GM08714 (cell line): Measurements from ENCODE around the gene SPATA45.
"Not testable (repeated sequence)": the region's sequence is repeated elsewhere in the genome, so short reads cannot be mapped to it uniquely, and the experiment has no call there.

Source experiments
- H3K4me3 ChIP-seq: fragments of 200-500 bp; sonication (Bioruptor generic); 2 replicates; pipeline ENCODE4 v1.5.1; 2014; ENCODE audit warnings: mild to moderate bottlenecking, low read length, inconsistent platforms
- ZNF274 ChIP-seq: IDR thresholded peaks from 2 replicates; pipeline ENCODE4 v1.6.1; 2012; ENCODE audit warnings: mild to moderate bottlenecking, low read depth, low read length

Gene SPATA45

DNA sequence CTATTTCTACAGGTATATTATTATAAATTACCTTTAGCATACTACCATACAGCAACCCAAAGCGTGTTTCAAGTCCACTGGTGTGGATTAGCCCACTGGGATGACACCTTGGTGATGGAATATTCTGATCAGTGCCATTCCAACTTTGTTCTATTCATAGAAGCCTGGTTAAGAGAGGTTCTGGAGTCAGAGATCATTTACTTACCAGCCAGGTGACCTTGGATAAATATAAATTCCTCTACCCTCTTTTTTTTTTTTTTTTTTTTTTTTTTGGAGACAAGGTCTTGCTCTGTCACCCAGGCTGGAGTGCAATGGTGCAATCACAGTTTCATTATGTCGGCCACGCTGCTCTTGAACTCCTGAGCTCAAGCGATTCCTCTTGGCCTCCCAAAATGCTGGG lies at the start of gene SPATA45:
Gene SPATA45 (minus strand): TSS at position 101 of the 400 bp plus-strand sequence. CDS start 11,500 bp downstream, outside the sequence.
- no peak within 1 kb of the TSS for H3K4me3 ChIP-seq
- TF ChIP-seq ZNF274, result no peak

DNA sequence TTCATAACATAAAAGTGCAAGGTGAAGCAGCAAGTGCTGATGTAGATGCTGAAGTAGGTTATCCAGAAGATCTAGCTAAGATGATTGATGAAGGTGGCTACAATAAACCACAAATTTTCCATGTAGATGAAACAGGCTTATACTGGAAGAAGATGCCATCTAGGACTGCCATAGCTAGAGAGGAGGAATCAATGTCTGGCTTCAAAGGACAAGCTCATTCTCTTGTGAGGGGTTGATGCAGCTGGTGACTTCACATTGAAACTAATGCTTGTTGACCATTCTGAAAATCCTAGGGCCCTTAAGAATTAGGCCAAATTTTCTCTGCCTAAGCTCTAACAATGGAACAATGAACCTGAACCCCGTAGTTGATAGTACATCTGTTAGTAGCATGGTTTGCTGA lies 44.7 kb upstream of the SPATA45 start:
- TF ChIP-seq ZNF274, result no peak
- no peak overlapping the region for H3K4me3 ChIP-seq

DNA sequence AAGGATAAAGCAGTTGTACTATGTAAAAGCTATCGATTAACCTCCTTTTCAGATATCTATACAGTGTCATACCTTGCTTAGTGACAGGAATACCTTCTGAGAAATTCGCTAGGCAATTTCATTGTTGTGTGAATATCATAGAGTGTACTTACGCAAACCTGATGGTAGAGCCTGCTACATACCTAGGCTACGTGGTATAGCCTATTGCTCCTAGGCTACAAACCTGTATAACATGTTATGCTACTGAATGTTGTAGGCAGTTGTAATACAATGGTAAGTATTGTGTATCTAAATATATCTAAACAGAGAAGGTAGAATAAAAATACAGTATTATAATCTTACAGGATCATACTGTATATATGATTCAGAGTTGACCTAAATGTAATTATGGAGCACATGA lies 37.1 kb upstream of the SPATA45 start:
- no peak for TF ChIP-seq ZNF274
- H3K4me3 ChIP-seq, result no peak overlapping the region

DNA sequence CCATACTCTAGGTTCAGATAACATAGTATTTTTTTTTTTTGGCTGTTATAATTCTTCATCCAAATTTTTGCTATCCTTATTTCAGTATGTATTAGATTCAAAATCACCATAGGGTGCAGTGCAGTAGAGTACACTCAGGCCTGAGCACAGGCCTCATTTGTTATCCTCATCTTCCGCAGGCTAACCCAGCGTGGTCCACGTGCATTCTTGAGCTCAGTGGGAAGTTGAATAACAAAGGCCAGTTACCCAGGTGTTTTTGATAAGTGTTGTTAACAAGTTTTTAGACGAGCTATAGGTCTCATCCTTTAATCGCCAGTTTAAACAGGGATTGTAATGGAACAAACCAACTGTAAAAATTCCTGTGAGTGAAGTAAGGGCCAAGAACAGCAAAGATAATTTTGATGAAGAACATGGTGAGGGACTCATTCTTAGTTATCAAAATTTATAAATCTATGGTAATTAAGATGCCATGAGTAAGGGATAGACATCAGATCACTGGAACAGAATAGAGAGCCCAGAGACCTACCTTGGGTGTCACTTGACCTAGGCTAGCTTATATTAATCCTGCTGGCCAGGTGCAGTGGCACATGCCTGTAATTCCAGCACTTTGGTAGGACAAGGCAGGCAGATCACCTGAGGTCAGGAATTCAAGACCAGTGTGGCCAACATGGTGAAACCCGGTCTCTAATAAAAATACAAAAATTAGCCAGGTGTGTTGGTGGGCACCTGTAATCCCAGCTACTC lies 32.7 kb upstream of the SPATA45 start:
- no peak for TF ChIP-seq ZNF274
- no peak overlapping the region for H3K4me3 ChIP-seq

DNA sequence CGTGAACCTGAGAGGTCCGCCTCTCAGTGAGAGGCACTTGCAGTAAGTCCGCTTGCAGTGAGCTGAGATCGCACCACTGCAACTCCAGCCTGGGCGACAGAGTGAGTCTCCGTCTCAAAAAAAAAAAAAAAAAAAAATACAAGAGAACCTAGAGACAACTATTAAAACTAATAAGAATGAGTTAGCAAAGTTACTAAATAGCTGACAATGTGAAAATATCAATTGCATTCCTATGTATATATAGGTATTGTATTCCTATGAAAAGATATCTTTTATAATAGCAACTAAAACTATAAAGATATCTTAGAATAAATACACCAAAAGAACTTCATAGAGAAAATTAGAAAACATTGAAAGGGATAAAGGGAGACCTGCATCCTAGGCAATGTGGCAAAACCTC lies 31.0 kb upstream of the SPATA45 start:
- no peak for TF ChIP-seq ZNF274
- no peak overlapping the region for H3K4me3 ChIP-seq

DNA sequence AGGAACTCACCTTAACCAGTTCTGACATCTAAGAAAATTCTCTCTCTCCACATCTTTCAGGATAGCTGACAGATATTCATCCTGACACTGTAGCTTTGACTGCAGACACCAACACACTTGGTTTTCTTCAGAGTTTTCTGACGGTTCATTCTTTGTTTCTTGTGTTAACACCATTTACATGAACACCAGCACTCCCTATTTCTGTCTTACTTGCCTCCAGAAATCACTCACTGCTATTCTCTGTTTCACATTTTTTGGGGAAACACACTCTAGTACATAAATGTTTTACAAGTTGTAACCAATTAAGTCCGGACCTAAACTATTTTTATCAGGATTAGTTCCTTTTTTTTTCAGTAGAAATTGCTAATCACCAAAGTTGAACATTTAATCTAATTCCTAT lies 26.1 kb upstream of the SPATA45 start:
- no peak overlapping the region for H3K4me3 ChIP-seq
- TF ChIP-seq ZNF274, result no peak

DNA sequence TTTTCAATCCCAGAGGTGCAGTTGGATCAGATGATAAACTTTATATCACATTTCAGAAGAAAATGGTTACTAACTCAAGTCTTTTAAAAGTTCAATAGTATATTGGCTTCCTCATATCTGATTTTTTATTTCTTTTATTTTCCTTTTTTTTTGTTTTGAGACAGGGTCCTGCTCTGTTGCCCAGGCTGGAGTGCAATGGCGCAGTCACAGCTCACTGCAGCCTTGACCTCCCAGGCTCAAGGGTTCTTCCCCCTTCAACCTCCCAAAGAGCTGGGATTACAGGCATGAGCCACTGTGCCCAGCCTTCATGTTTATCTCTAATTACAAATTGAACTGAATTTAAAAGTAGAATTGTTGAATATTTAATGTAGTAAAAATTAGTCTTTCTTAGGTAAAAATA lies 24.5 kb upstream of the SPATA45 start:
- no peak for TF ChIP-seq ZNF274
- H3K4me3 ChIP-seq, result no peak overlapping the region

DNA sequence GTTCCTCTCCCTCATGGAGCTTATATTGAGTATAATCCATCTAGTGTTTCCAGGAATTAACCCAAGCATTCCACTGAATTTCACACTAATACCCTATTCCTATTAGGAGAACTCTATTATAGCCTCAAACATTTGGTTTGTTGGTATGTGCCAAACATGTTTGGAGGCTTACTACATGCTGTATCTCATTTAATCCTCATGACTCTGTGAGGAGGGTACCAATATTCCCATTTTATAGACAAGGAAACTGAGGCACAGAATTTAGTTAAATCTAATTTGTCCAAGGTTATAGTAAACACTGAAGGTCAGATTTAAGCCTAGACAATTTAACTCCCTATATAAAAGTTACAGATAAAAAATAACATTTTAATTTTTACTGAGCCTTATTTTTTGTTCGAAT lies 19.7 kb upstream of the SPATA45 start:
- no peak for TF ChIP-seq ZNF274
- H3K4me3 ChIP-seq, result no peak overlapping the region

DNA sequence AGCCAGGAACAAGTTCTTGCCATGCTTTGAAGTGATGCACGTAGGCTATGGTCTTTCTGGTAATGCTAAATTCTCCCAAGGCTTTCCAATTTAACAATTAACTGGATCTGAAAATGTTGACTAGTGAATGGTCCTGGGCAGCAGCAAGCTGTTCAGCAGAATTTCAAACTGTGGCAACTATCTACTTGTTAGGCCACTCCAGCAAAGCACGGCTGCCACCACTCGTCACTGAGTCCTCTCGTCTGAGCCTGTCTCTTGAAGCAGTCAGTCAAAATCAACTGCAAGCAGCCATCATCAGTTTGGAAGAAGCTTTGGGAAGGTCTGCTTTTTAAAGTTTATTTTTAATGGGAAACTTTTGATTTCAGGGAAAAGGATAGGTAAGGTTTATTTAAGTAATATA lies 16.8 kb upstream of the SPATA45 start:
- H3K4me3 ChIP-seq, result no peak overlapping the region
- TF ChIP-seq ZNF274, result no peak

DNA sequence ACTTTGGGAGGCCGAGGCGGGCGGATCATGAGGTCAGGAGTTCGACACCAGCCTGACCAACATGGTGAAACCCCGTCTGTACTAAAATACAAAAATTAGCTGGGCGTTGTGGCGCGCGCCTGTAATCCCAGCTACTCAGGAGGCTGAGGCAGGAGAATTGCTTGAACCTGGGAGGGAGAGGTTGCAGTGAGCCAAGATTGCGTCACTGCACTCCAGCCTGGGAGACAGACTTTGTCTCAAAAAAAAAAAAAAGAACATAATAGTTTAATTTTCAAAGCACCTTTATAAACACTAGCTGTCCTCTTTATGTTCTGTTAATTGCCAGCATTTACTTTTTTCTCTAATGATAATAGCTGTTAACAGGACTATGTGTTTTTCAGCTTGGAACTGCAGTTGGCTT lies 15.9 kb upstream of the SPATA45 start:
- not testable (repeated sequence) for H3K4me3 ChIP-seq

DNA sequence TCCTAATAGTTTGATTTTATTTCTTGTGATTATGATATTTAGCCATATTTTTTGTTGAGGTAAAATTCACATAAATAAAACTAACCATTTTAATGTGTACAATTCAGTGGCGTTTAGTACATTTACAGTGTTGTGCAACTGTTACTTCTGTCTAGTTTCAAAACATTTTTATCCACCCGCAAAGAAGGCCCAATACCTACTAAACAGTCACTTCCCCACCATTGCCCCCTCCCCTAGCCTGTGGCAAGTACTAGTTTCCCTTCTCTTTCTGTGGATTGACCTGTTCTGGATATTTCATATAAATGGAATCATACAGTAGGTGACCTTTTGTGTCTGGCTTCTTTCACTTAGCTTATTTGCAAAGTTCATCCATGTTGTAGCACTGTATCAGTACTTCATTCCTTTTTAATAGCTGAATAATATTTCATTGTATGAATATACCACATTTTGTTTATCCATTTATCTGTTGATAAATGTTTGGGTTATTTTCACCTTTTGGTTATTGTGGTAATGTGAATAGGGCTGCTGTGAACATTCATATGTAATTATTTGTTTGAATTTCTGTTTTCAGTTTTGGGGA lies 14.8 kb upstream of the SPATA45 start:
- no peak overlapping the region; the same call in 1 of the 2 replicates for H3K4me3 ChIP-seq
- no peak for TF ChIP-seq ZNF274

DNA sequence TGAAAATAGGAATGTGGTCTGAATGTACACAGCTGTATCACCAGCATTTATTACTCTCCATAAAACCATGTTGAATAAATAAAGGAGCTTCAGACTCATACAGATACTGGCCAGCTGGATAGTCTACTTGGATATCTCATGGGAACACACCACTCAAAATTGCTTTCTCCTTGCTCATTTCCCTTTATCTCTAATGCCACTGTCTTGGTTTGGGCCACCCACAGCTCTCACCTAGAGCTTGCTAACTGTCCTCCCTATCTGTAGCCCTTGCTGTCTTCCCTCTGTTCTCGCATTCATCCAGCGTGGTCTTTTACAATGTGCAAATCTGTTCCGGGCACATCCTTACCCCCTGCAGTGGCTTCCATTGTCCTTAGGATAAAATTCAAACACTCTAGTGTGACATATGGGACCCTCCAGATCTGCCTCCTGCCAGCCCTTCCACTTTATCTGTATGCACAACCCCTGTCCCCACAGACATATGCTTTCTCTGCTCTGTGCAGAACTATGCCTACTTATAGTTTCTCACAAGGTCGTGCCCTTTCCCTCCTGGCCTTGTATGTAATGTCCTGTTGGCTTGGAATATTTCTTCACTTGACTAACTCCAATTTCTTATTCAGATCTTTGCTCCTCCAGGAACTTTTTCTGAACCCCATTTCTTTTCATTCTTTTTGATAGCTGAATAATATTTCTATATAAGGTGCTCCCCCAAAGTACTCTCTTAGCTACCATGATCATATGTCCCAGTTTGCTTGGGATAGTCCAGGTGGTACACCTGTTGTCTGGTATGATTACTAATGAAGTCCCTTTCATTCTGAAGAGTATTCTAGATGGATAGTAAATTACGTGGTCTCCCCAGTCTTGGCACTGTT lies 13.5 kb upstream of the SPATA45 start:
- TF ChIP-seq ZNF274, result no peak
- H3K4me3 ChIP-seq, result peak overlapping the region; percentile 94

DNA sequence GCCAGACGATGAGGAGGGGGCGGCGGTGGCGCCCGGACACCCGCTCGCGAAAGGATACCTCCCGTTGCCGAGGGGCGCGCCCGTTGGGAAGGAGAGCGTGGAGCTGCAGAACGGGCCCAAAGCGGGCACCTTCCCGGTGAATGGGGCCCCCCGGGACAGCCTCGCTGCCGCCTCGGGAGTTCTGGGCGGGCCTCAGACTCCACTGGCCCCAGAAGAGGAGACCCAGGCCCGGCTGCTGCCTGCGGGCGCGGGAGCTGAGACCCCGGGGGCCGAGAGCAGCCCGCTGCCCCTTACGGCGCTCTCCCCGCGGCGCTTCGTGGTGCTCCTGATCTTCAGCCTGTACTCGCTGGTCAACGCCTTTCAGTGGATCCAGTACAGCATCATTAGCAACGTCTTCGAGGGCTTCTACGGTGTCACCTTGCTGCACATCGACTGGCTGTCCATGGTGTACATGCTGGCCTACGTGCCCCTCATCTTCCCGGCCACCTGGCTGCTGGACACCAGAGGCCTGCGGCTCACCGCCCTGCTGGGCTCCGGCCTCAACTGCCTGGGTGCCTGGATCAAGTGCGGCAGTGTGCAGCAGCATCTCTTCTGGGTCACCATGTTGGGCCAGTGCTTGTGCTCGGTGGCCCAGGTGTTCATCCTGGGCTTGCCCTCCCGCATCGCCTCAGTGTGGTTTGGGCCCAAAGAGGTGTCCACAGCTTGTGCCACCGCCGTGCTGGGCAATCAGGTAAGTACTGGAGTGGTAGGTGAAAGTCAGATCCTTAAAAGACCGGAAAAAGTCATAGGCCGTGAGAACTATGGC lies 11.2 kb upstream of the SPATA45 start:
- peak overlapping the region; percentile 94 for H3K4me3 ChIP-seq
- no peak for TF ChIP-seq ZNF274

DNA sequence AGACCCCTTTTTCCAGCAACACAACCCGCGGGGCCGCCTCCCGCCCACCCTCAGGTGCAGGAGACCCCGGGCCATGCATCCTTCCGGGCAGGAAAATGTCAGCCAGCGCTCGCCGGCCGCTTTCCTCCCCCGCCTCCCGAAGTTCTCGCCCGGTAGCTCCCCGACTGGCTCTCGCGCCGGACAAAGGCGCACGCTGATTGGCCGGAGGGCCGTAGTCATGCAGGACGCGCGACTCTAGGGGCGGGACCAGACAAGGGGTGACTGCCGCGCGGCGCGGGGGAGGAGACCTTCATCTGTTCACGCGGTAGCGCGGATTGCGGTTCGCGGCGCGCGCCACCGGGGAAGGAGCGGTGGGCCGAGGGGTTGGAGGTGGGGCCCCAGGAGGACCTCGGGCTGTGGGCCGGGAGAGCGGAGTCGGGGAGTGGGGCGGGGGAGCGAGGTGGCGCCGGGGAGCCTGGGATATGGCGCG lies 10.6 kb upstream of the SPATA45 start, which contains the start of gene FLVCR1:
Gene FLVCR1 (plus strand): TSS at position 284 of the 469 bp plus-strand sequence. CDS start 178 bp downstream, at position 462.
- no peak for TF ChIP-seq ZNF274
- peak within 1 kb of the TSS; percentile 94 for H3K4me3 ChIP-seq
